SIG-M5 treated with dmso at 0.1 percent for 504 hours (cell line): Measurements from ENCODE around the gene SAT1.

ENCODE experiments used
- DNase-seq: peaks from one replicate; lab custom pipeline; 2025; ENCODE audit not compliant: unreplicated experiment; lab: John Stamatoyannopoulos, UW

Gene SAT1

DNA sequence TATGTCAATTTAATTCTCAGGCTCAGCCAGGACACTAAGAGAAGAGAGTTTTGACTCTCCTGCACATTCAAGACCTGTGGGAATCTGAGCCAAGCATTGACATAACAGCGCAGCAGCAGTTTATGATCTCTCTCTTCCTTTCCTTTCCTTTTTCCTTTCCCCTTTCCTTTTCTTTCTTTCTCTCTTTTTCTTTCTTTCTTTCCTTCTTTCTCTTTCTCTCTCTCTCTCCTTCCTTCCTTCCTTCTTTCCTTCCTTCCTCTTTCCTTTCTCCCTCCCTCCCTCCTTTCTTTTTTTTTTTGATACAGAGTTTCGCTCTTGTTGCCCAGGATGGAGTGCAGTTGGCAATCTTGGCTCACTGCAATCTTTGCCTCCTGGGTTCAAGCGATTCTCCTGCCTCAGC, 21.6 kb downstream of the SAT1 start:
- no peak for DNase-seq

DNA sequence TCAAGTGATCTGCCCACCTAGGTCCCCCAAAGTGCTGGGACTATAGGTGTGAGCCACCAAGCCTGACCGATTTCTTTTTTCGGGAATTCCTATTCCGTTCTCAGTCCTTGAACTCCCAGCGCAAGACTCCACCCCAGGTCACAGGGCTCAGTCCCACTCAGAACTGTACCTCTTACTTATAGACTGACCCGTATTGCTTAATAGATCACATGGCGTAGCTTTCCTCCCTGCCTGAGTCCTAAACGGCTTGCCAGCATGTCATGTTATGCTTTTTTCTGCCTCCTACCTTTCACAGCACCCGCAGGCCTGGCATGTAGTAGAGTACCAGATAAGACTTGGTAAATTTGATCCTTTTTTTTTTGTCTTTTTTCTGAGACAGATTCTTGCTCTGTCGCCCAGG, 22.4 kb downstream of the SAT1 start:
- DNase-seq: no peak

DNA sequence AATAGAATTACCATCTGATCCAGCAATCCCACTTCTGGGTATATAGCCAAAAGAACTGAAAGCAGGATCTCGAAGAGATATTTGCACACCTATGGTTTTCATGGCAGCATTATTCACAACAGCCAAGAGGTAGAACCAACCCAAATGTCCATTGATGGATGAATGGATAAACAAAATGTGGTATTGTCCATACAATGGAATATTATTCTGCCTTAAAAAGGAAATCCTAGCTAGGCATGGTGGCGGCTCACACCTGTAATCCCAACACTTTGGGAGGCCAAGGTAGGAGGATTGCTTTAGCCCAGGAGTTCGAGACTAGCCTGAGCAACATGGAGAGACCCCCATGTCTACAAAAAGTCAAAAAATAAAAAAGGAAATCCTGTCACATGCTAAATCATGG, 27.3 kb downstream of the SAT1 start:
- no peak for DNase-seq

DNA sequence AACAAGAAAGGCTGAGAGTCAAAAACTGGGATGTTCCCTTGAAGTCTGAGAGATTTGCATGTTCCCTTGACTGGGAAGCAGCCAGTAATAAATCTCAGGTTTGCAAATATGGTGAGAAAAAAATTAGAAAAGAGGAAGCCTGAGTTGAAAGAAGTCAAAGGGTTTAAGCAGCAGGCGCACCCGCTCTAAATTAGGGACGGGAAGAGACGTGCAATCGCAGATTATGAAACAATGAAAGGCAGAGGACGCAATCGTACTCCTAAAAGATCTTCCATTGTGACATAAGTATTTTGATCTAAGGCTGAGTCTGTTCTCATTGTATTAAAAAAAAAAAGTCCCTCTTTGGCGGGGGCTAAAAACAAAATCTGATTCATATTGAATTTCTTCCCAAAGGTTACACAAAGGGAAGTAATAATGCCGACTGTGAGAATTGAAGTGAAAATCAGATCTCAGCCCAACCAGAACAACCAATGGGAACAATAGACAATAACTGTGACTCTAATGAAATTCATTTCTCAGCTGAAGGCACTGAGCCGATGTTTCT, 28.2 kb downstream of the SAT1 start:
- DNase-seq: peak; percentile 88

DNA sequence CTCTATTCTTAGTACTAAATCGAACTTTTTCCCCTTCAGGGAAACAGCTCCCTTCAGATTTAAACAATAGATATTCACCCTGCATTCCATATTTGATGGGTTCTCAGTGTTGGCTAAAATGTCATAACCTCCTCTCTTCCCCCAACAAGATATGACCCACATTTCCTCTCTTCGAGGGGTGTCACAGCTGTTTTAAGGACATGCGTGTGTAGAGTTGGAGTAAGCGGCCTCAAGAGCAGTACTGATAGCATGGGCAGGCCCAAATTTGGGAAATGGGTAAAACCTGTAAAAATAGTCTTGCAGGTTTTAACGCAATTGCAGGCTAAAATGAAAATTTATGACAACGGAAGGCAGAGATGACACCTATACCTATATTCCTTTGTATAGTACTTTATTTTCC, 28.7 kb downstream of the SAT1 start:
- DNase-seq: peak; percentile 27

DNA sequence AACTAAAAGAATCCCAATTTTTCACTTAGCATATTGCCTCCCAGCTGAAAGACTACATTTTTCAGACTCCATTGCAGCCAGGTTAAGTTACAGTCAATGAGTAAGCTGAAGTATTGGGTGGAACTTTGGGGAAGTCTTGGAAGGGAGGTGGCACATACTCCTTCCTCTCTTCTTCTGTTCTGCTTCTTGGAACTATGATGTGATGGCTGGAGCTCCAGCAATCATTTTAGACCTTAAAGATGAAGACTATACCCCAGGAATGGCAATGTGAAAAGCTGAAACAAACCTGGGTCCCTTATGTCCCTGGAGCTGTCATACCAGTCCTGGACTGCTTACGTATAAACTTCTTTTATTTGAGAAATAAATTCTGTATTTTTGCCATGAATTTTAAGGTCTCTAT, 30.8 kb downstream of the SAT1 start:
- no peak for DNase-seq

DNA sequence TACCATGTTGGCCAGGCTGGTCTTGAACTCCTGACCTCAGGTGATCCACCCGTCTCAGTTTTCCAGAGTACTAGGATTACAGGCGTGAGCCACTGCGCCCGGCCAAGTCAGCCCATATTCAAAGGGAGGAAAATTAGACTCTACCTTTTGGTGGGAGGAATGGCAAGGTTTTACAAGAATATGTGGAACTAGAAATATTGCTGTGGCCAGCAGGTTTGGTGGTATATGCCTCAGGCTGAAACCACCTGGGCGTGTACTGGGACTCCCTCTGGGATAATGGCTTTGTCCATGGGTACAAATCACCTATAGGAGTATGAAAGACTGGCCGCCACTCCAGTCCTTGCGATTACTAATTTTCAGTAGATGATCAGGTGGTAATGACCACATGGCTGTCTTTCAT, 32.4 kb downstream of the SAT1 start:
- no peak for DNase-seq

DNA sequence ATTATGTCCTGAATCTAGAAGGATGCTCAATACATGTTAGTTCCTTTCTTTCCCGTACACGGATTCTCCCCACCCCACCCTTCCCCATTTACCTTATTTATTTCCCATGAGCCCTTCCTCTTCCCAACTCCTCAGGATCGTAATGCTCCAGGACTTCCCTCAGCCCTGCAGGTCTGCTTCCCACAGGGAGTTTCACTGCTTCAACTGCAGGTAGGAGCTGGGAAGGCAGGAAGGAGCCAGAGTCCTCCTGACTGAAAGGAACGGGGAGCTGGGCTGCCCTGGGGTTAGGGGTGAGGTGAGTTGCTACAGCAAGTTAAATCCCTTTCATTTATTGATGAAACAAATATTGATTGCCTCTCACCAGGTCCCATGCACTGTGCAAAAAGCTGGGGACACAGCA, 33.2 kb downstream of the SAT1 start:
- DNase-seq: no peak

DNA sequence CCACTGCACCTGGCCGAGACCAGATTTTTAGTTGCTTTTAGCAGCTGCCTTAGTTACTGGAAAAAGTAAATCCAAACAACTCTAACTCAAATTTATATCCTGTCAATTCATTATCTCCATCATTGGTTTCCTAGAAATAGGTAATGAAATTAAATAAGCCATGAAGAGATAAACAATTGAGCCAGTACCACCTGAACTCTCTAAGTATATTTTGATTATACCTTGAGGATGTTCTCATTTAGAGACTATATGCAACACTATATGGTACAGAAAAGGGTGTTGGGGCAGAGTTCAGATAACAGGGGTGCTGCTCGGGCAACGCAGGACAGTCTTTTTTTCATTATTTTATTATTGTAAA, 35.0 kb downstream of the SAT1 start:
- DNase-seq: no peak

DNA sequence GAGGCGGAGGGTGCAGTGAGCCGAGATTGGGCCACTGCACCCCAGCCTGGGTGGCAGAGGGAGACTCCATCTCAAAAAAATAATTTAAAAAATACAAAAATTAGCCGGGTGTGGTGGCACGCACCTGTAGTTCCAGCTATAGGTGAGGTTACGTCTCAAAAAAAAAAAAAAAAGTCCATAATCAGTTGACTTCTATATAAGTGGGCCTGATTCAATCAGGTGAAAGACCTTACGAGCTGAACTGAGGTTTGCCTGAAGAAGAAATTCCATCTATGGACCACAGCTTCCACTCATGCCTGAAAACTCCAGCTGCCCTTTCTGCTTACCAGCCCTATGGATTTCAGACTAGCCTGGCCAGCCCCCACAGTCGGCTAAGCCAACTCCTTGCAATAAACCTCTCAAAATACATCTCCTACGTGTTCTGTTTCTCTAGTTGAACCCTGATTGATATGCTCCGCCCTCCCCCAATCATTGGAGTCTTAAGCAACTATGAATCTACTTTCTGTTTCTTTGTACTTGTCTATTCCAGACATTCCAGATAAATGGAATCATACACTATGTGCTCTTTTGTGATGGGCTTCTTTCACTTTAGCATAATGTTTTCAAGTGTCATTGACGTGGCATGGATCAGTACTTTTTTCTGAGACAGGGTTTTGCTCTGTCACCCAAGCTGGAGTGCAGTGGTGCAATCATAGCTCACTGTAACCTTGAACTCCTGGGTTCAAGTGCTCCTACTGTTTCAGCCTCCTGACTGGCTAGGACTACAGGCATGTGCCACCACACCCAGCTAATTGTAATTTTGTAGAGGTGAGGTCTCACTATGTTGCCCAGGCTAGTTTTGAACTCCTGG, 36.6 kb downstream of the SAT1 start:
- DNase-seq: no peak

DNA sequence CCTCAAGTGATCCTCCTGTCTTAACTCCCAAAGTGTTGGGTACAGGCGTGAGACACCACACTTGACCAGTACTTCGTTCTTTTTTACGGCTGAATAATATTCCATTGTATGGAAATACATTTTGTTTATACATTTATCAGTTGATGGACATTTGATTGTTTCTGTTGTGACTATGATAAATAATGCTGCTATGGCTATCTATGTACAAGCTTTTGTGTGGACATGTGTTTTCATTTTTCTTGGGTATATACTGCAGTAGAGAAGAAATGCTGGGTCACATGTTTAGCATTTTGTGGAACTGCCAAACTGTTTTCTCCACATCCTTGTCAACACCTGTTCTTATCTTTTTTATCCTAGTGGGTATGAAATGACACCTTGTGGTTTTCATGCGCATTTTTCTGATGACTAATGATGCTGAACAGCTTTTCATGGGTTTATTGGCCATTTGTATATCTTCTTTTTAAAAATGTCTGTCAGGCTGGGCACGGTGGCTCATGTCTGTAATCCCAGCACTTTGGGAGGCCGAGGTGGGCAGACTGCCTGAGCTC, 37.3 kb downstream of the SAT1 start:
- DNase-seq: no peak

DNA sequence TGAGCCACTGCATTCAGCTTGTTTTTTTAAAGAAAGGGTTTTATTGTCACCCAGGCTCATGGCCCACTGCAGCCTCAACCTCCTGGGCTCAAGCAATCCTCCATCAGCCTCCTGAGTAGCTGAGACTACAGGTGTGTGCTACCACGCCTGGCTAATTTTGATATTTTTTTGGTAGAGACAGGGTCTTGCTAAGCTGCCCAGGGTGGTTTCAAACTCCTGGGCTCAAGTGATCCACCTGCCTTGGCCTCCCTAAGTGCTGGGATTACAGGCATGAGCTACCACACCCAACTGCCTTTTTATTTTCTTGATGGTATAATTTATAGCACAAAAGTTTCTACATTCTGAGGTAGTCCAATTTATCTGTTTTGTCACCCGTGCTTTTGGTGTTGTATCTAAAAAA, 38.9 kb downstream of the SAT1 start:
- no peak for DNase-seq

DNA sequence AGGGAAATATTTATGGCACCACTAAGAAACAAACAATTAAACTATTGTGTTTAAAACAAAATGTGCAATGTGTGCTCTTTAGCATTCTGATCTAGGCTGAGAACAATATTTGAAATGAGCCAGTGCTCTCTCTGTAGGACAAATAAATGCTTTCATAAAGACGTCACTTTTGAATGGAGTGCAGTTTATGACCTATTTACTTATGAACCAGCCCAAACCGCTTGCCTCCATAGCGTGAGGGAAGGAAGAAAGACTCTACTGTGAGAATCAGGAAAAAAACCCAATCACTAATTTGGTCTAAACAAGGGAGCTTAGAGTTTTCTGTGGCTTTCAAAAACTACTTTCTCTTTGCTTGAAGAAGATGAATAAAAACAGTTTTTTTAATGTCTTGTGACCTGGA, 39.4 kb downstream of the SAT1 start:
- no peak for DNase-seq

DNA sequence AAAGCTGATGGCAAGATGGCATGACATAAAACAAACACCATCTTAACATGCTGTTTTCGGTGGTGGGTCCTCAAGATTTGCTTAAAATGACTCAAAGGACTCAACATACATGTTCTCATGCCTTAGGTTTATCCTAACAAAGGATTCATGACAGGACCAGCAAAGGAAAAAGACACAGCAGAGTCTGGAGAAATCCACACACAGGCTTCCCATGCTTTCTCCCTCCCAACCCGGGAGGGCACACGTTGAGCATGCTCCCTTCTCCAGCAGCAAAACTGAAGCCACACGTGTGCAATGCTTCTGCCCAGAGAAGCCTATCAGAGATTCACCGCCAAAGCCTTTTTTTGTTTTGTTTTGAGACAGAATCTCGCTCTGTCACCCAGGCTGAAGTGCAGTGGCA, 39.9 kb downstream of the SAT1 start:
- DNase-seq: no peak

DNA sequence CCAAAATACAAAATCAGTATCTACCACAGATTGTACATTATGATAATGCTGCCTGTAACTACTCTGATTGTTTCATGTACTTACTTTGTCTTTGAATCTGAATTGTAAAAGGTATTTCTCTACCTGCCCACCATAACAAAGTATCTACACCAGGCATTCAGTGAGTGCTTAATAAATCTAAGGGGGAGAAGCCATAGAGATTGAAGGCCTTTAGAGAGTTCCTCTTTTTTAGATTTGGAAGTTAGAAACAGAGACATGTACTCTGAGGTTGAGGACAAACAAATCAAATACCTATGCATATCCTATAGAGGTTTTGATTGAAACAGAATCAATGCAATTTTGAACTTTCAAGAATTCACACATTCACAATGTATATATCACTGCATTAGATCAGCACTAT, 42.7 kb downstream of the SAT1 start:
- no peak for DNase-seq

DNA sequence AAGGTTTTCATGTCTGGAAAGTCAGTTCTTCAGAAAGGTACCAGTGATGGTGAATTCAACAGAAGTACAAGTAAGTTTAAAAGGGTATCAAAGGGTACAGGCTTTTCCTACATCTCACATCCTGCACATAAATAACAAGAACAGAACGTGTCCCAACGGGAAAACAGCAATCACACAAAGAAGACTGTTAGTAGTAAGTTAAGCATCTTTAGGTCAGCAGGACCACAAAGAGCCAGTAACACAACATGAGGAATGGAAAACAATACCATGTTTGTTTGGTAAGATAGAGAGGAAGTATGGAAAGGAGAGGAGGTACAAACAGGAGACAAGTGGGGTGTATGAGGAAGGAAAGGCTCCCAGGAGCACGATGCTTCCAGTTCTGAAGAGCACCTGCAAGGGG, 43.2 kb downstream of the SAT1 start:
- no peak for DNase-seq

DNA sequence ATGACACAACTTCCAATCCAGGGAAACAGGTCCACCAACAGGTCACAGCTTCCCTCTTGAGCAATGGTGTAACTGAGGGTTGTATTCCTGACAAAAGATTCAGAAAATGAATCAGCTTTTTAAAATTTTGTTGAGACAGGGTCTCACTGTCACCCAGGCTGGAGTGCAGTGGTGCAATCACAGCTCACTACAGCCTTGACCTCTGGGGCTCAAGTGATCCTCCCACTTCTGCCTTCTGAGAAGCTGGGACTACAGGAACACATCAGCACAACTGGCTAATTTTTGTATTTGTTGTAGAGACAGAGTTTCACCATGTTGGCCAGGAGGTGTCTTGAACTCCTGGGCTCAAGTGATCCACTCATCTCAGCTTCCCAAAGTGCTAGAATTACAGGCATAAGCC, 43.7 kb downstream of the SAT1 start:
- no peak for DNase-seq

DNA sequence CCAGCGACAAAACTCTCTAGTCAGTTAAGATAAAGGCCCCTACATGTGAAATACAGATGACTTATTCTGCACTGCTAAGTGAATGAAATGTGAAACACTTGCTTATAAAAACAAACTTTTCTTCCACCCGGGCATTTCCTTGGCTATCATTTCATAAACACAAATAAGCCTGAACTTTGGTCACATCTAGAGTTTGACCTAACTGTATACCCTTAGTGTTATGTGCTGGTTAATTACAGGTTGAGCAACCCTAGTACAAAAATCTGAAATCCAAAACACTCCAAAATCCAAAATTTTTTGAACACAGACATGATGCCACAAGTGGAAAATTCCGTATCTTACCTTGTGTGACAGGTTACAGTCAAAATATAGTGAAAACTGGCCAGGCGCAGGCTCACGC, 45.9 kb downstream of the SAT1 start:
- DNase-seq: no peak

DNA sequence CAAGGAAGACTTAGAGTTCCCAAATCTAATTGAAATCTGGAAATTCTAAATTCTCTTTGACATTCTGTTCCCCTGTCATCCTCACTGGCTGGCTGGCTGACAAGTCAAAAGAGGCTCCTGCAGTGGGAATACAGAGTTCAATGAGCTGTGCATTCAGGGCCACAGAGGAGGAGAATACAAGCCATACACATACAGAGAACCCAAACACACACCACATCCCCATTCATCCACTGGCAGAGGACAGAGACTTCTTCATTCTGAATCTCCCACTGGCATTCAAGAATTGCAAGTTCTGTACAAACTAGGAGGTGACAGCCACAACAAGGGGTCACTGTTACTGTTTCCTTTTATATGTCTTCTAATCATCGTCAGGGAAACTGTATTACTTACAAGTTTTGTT, 49.7 kb downstream of the SAT1 start:
- DNase-seq: no peak
